HUES48 (cell line): Measurements from ENCODE around the gene PRKAR1B.
"Not testable (repeated sequence)": the region's sequence is repeated elsewhere in the genome, so short reads cannot be mapped to it uniquely, and the experiment has no call there.

Experiments
- H3K27ac ChIP-seq: one replicate; pipeline ENCODE4 v1.7.0; 2013; ENCODE audit warnings: low read depth, low read length, inconsistent platforms
- H3K27me3 ChIP-seq: 2 replicates; pipeline ENCODE4 v1.6.1; 2013; ENCODE audit warnings: mild to moderate bottlenecking, low read length; ENCODE audit not compliant: control insufficient read depth, insufficient read depth
- H3K36me3 ChIP-seq: 2 replicates; pipeline ENCODE4 v1.6.1; 2013; ENCODE audit warnings: low read length; ENCODE audit not compliant: control insufficient read depth, insufficient read depth
- H3K4me1 ChIP-seq: 2 replicates; pipeline ENCODE4 v1.6.1; 2013; ENCODE audit warnings: mild to moderate bottlenecking, low read length; ENCODE audit not compliant: control insufficient read depth, insufficient read depth
- H3K4me3 ChIP-seq: 2 replicates; pipeline ENCODE4 v1.5.1; 2013; ENCODE audit warnings: mild to moderate bottlenecking, low read depth, low read length
- H3K9ac ChIP-seq: 2 replicates; pipeline ENCODE4 v1.6.1; 2013; ENCODE audit warnings: mild to moderate bottlenecking, low read depth, low read length, moderate library complexity
- H3K9me3 ChIP-seq: 2 replicates; pipeline ENCODE4 v1.6.1; 2013; ENCODE audit warnings: low read length; ENCODE audit not compliant: control insufficient read depth, insufficient read depth

The PRKAR1B gene

DNA sequence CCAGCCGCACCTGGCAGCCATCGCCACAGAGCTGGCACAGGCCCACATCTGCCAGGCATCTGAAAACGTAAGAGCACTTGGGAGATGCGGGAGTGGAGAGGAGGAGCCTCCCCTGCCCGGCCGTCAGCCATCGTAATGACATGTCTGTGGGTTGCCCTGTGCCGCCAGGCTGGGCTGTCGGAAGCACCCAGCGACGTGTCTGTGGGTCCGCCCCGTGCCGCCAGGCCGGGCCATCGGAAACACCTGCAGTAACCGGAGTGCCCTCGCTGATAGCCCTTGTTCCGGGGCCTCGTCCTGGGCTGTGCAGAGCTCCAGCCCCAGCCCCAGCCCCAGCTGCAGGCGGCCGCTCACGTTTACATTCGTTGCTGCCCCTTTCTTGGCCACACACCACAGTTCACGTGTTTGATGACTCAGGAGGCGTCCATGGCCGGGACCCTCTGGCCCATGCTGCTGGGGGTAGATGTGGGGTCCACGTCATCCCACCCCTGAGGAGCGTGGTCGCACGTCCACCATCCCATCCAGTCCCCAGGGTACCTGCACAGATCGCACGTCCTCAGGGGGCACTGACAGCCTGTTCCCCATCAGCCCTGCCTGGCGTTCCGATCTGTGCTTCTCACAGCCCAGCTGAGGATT is 30.0 kb upstream of the PRKAR1B start:
- no peaks in the 10 kb centered on the region for H3K4me1 ChIP-seq
- H3K9me3 ChIP-seq = no peaks in the 10 kb centered on the region
- H3K27ac ChIP-seq = no peak overlapping the region
- H3K4me3 ChIP-seq = no peak overlapping the region
- no peak overlapping the region for H3K9ac ChIP-seq
- no peaks in the 10 kb centered on the region for H3K27me3 ChIP-seq
- peaks cover 80% of the 10 kb centered on the region for H3K36me3 ChIP-seq

DNA sequence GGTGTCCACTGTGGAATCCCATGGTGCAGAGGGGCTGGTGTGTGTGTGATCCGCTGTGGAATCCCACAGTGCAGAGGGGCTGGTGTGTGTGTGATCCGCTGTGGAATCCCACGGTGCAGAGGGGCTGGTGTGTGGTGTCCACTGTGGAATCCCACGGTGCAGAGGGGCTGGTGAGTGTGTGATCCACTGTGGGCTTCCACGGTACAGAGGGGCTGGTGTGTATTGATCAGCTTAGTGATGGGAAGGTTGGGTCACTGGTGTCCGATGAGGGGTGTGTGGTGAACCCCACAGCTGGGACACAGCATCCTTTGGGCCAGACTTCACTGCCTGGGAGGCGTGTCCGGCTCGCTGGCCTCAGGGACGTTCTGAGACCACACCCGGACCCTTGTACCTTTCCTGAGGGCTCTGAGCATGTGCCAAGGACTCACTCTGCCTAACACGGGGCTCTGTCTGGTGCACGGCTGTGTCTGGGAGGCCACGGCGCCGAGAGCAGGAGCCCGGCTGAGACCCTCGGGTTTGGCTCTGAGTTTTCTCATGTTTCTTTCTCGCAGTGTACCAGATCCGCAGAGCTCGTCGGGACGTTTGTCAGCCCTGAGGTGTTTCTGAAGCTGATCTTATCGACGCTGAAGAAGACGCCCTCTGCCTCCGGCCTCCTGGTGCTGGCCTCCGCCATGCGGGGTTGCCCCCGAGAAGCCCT is 29.3 kb upstream of the PRKAR1B start:
- Histone ChIP-seq H3K9me3 (no peaks in the 10 kb centered on the region), H3K4me1 (no peaks in the 10 kb centered on the region), H3K27ac (no peak overlapping the region), H3K9ac (no peak overlapping the region), H3K4me3 (no peak overlapping the region), H3K27me3 (no peaks in the 10 kb centered on the region), H3K36me3 (peaks cover 77% of the 10 kb centered on the region)

- no peaks in the 10 kb centered on the region for H3K9me3 ChIP-seq
- H3K36me3 ChIP-seq = peaks cover 77% of the 10 kb centered on the region
- H3K4me3 ChIP-seq = no peak overlapping the region
- H3K4me1 ChIP-seq = no peaks in the 10 kb centered on the region
- no peak overlapping the region for H3K27ac ChIP-seq
- no peak overlapping the region for H3K9ac ChIP-seq
- no peaks in the 10 kb centered on the region for H3K27me3 ChIP-seq
Observed at GRCh38 chr7:755413-755805, 28.3 kb upstream of the PRKAR1B start.

GRCh38 chr7:754531-755412 is 27.7 kb upstream of the PRKAR1B start:
- Histone ChIP-seq H3K27me3 (no peaks in the 10 kb centered on the region), H3K9ac (no peak overlapping the region), H3K4me1 (no peaks in the 10 kb centered on the region), H3K4me3 (no peak overlapping the region), H3K27ac (no peak overlapping the region), H3K36me3 (peaks cover 76% of the 10 kb centered on the region), H3K9me3 (no peaks in the 10 kb centered on the region)

DNA sequence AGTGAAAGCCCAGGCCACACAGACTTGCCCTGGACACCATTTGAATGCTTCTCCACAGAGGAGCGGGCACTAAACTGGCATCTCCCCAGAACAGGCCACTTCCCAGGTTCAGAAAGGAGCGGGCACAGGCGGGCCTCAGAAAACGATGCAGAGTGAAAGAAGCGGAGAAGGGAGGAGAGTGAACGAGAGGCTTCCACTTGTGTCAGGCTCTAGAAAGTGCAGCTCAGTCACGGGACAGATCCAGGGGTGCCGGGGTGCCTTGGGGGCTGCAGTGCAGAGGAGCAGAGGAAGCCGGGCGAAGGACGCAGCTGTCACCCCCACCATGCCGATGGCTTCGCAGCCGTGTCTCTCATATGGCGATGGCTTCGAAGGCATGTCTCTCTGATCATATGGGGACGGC is 26.1 kb upstream of the PRKAR1B start:
- Histone ChIP-seq H3K4me3 (no peak overlapping the region), H3K27me3 (no peaks in the 10 kb centered on the region), H3K9ac (no peak overlapping the region), H3K36me3 (peaks cover 64% of the 10 kb centered on the region), H3K4me1 (no peaks in the 10 kb centered on the region), H3K27ac (no peak overlapping the region), H3K9me3 (no peaks in the 10 kb centered on the region)

GRCh38 chr7:752256-752655 is 25.2 kb upstream of the PRKAR1B start:
- H3K36me3 ChIP-seq = peaks cover 55% of the 10 kb centered on the region
- H3K9me3 ChIP-seq, H3K9ac ChIP-seq, H3K4me3 ChIP-seq, H3K27ac ChIP-seq, H3K27me3 ChIP-seq, H3K4me1 ChIP-seq: not testable (repeated sequence)

DNA sequence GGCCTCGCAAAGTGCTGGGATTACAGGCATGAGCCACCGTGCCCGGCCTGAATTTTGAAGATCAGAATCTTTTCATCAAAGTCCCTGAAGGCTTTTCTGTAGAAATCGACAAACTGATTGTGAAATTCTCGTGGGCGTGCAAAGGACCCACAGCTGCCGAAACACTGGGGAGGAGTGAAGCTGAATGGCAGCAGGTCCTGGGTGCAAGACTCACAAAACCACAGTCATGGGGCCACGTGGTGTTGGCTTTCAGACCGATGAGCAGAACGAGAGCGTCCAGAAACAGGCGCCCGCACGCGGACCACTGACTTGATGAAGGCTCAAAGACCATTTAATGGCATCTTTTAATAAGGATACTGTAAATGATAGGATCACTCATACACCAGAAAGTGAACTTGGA is 24.7 kb upstream of the PRKAR1B start:
- Histone ChIP-seq H3K36me3 (peaks cover 50% of the 10 kb centered on the region), H3K4me3 (no peak overlapping the region), H3K9me3 (no peaks in the 10 kb centered on the region), H3K9ac (no peak overlapping the region), H3K27me3 (no peaks in the 10 kb centered on the region), H3K4me1 (no peaks in the 10 kb centered on the region), H3K27ac (no peak overlapping the region)

DNA sequence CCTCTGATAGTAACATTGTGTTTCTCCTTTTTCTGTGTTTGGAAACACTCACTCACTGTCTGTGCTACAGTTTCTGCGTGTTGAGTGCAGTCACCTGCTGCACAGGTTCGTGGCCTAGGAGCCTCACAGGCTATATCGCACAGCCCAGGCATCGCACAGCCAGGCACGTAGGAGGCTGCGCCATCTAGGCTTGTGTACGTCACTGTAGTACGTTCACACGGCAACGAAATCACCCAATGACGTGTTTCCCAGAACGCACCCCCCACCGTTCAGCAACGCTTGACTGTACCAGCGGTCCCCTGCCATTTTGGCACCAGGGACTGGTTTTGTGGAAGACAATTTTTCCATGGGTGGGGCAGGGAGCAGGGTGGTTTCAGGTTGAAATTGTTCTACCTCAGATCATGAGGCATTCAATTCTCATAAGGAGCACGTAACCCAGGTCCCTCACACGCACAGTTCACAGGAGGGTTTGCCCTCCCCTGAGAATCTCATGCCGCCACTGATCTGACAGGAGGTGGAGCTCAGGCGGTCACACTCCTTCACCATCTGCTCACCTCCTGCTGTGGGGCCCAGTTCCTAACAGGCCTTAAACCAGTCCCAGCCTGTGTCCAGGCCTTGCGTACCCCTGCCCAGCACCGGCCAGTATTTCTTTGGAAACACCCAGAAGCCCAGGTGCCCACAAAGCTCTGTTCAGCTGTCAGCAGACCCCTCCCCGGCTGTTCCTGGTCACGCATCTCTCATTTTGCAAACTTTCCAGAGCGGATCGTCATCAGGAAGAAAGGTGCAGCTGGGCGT is 23.2 kb upstream of the PRKAR1B start:
- Histone ChIP-seq H3K4me3 (no peak overlapping the region), H3K4me1 (no peaks in the 10 kb centered on the region), H3K27me3 (no peaks in the 10 kb centered on the region), H3K36me3 (peaks cover 44% of the 10 kb centered on the region), H3K9ac (no peak overlapping the region), H3K27ac (no peak overlapping the region), H3K9me3 (no peaks in the 10 kb centered on the region)

DNA sequence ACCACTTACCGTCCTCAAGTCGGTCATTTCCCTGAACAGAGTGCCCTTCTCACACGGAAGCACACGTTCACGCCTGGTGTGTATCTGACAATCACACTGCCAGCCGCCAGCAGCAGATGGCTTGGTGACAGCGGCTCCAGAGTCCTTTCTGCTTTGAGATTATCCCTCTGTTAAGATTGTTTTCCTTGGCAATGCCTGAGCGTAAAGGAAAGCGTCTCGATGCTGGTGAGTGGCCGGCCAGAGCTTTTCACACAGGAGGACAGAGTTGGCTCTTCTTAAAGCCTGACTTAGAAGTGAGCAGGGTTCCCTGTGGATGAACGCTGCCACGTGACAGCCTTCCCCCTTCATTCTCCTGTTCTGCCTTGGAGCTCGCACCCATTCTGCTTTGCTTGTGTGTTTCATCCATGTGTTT is 22.1 kb upstream of the PRKAR1B start:
- no peak overlapping the region for H3K27ac ChIP-seq
- peaks cover 40% of the 10 kb centered on the region for H3K36me3 ChIP-seq
- H3K27me3 ChIP-seq = no peaks in the 10 kb centered on the region
- no peak overlapping the region for H3K4me3 ChIP-seq
- no peaks in the 10 kb centered on the region for H3K9me3 ChIP-seq
- no peaks in the 10 kb centered on the region for H3K4me1 ChIP-seq
- no peak overlapping the region for H3K9ac ChIP-seq

- no peak overlapping the region for H3K9ac ChIP-seq
- peaks cover 34% of the 10 kb centered on the region for H3K36me3 ChIP-seq
- no peak overlapping the region for H3K4me3 ChIP-seq
- no peaks in the 10 kb centered on the region for H3K9me3 ChIP-seq
- H3K4me1 ChIP-seq = no peaks in the 10 kb centered on the region
- no peaks in the 10 kb centered on the region for H3K27me3 ChIP-seq
- no peak overlapping the region for H3K27ac ChIP-seq
Observed at GRCh38 chr7:748446-748845, 21.4 kb upstream of the PRKAR1B start.
